Esophagus squamous epithelium (tissue), 5 donors: Measurements from ENCODE around the gene RELCH. TPM values are rescaled to one million over a fixed set of nuclear protein-coding genes. Genes with fewer than 3 reads are reported as not detected.

Source experiments
- DNase-seq: peaks from one replicate; lab custom pipeline; 2025; lab: John Stamatoyannopoulos, UW
- H3K27ac ChIP-seq, 4 donors: fragments of 200-600 bp; sonication (generic); one replicate each; pipeline ENCODE4 v1.5.1; 2016 to 2019; ENCODE audit warnings: mild to moderate bottlenecking in 1 of 4
- H3K27me3 ChIP-seq, 4 donors: fragments of 200-600 bp; sonication (generic); 1 replicate in 3 of 4; 2 replicates in 1 of 4; pipeline versions ENCODE4 v1.5.1 to v1.6.0; 2017 to 2021; ENCODE audit warnings: antibody characterized with exemption in 1 of 4
- H3K36me3 ChIP-seq, 3 donors: fragments of 200-600 bp; sonication (generic); one replicate each; pipeline ENCODE4 v1.5.1; 2016 to 2019
- H3K4me1 ChIP-seq, 3 donors: fragments of 200-600 bp; sonication (generic); one replicate each; pipeline ENCODE4 v1.5.1; 2017 to 2019
- H3K4me3 ChIP-seq, 4 donors: fragments of 200-600 bp; sonication (generic); 1 replicate in 3 of 4; 2 replicates in 1 of 4; pipeline ENCODE4 v1.5.1; 2016 to 2019; ENCODE audit warnings: mild to moderate bottlenecking in 2 of 4, moderate library complexity in 1 of 4
- H3K9me3 ChIP-seq, 3 donors: fragments of 200-600 bp; sonication (generic); one replicate each; pipeline ENCODE4 v1.5.1; 2016 to 2019
- CTCF ChIP-seq, 6 experiments: fragments of 450-650 bp in 4 of 6; fragments of 200-600 bp in 2 of 6; sonication (generic) in 2 of 6; IDR thresholded peaks; one replicate each; pipeline ENCODE4 v1.5.1; 2016 to 2019; ENCODE audit warnings: antibody characterized with exemption in 6 of 6, mild to moderate bottlenecking in 4 of 6, moderate library complexity in 4 of 6
- POLR2A ChIP-seq, 4 donors: fragments of 450-650 bp; IDR thresholded peaks; one replicate each; pipeline ENCODE4 v1.6.1; 2017; ENCODE audit warnings: antibody characterized with exemption in 4 of 4, mild to moderate bottlenecking in 4 of 4, moderate library complexity in 3 of 4
- WGBS, 2 donors: methylation state at CpG; one replicate each; pipeline ENCODE4 v1.1.5; 2018; 5-methylcytosine and 5-hydroxymethylcytosine counted together
- intact Hi-C: fragments of 100-400 bp; cut with DNase I; formaldehyde crosslinking; loops from one replicate; pipeline ENCODE4 v1.15.0; 2022
- total RNA-seq, 4 donors: library from RNA; depleted of rRNA; stranded (reverse); fragments of >200 nt; gene quantifications; one replicate each; pipeline ENCODE4 v1.1.0, GENCODE V29; 2016
- donor health status: DM: yes; HTN: yes; CAD: no.

RELCH gene
- total RNA-seq, 4 donors from 2014 or later = 32.8 to 98.0 (median 69.0) TPM

GRCh38 chr18:62345909-62346308 lies 158.9 kb downstream of the RELCH start:
- no peak overlapping the region for H3K4me3 ChIP-seq
- no peak overlapping the region for H3K27ac ChIP-seq
- H3K4me1 ChIP-seq = no peaks in the 10 kb centered on the region
- WGBS, 2 donors = 85 to 94% methylated on average over 1 to 2 of the region's 2 CpGs
- TF ChIP-seq CTCF (IDR thresholded peaks at IDR 0.05) (no peak), POLR2A (IDR thresholded peaks at IDR 0.05) (no peak)
- no peak for DNase-seq
- H3K9me3 ChIP-seq = no peaks in the 10 kb centered on the region
- intact Hi-C loops = no loop called here
- H3K27me3 ChIP-seq = no peaks in the 10 kb centered on the region
- H3K36me3 ChIP-seq = no peaks in the 10 kb centered on the region

- H3K4me1 ChIP-seq = no peaks in the 10 kb centered on the region
- no peaks in the 10 kb centered on the region for H3K27me3 ChIP-seq
- no peak for DNase-seq
- H3K9me3 ChIP-seq = no peaks in the 10 kb centered on the region
- intact Hi-C loops = no loop called here
- no peak for TF ChIP-seq CTCF (IDR thresholded peaks at IDR 0.05)
- TF ChIP-seq POLR2A (IDR thresholded peaks at IDR 0.05) = no peak
- no peak overlapping the region for H3K27ac ChIP-seq
- no peak overlapping the region for H3K4me3 ChIP-seq
- H3K36me3 ChIP-seq = no peaks in the 10 kb centered on the region
- 79 to 86% methylated on average over 3 to 6 of the region's 7 CpGs for WGBS, 2 donors
Observed at GRCh38 chr18:62346333-62347088, 159.5 kb downstream of the RELCH start.

GRCh38 chr18:62347089-62347506 lies 160.0 kb downstream of the RELCH start:
- H3K4me1 ChIP-seq = no peaks in the 10 kb centered on the region
- no peaks in the 10 kb centered on the region for H3K27me3 ChIP-seq
- no peak for DNase-seq
- 68 to 72% methylated on average over 6 of the region's 6 CpGs for WGBS, 2 donors
- H3K36me3 ChIP-seq = no peaks in the 10 kb centered on the region
- intact Hi-C loops = no loop called here
- TF ChIP-seq POLR2A (IDR thresholded peaks at IDR 0.05) (no peak), CTCF (IDR thresholded peaks at IDR 0.05) (no peak)
- H3K9me3 ChIP-seq = no peaks in the 10 kb centered on the region
- H3K4me3 ChIP-seq = no peak overlapping the region
- no peak overlapping the region for H3K27ac ChIP-seq

- H3K4me3 ChIP-seq = no peak overlapping the region
- 84 to 87% methylated on average over 4 of the region's 4 CpGs for WGBS, 2 donors
- no peak overlapping the region for H3K27ac ChIP-seq
- no peak for DNase-seq
- no peaks in the 10 kb centered on the region for H3K9me3 ChIP-seq
- H3K27me3 ChIP-seq = no peaks in the 10 kb centered on the region
- intact Hi-C loops = no loop called here
- no peak for TF ChIP-seq POLR2A (IDR thresholded peaks at IDR 0.05)
- no peak for TF ChIP-seq CTCF (IDR thresholded peaks at IDR 0.05)
- H3K36me3 ChIP-seq = no peaks in the 10 kb centered on the region
- no peaks in the 10 kb centered on the region for H3K4me1 ChIP-seq
Observed at GRCh38 chr18:62348474-62348873, 161.4 kb downstream of the RELCH start.

GRCh38 chr18:62353170-62353569 lies 166.1 kb downstream of the RELCH start:
- no peaks in the 10 kb centered on the region for H3K36me3 ChIP-seq
- no peak overlapping the region for H3K4me3 ChIP-seq
- H3K9me3 ChIP-seq = no peaks in the 10 kb centered on the region
- H3K27me3 ChIP-seq = no peaks in the 10 kb centered on the region
- no peak overlapping the region for H3K27ac ChIP-seq
- intact Hi-C loops = no loop called here
- TF ChIP-seq CTCF (IDR thresholded peaks at IDR 0.05) (no peak), POLR2A (IDR thresholded peaks at IDR 0.05) (no peak)
- WGBS, 2 donors = 80 to 86% methylated on average over 7 of the region's 7 CpGs
- no peak for DNase-seq
- no peaks in the 10 kb centered on the region for H3K4me1 ChIP-seq
